GM12801 (cell line): Measurements from ENCODE around the gene LIF.

ENCODE experiments used
- TF ChIP-seq, protein P1 (sequence below): IDR thresholded peaks from one replicate; pipeline ENCODE4 v1.5.1; 2011; ENCODE audit warnings: control low read depth; ENCODE audit not compliant: insufficient read length; ENCODE audit errors: extremely low read depth

Gene LIF

DNA sequence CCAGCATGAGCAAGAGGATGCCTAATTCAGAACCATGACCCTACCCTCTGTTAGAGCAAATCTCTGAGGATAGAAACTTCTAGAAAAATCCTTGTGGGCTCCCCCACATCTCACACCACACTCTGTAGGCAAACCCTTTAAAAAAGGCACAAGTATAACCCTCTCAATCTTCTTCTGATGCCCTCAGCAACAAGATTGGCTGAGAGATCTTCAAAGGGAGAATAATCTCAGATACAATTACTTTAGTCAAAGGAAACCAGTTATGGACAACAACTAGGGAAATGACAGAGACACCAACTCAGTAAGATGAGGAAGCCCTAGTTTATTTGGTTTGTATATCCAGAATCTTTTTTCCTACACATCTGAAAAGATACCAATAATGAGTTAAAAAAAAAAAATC lies 49.2 kb downstream of the LIF start:
- TF ChIP-seq, protein P1, sequence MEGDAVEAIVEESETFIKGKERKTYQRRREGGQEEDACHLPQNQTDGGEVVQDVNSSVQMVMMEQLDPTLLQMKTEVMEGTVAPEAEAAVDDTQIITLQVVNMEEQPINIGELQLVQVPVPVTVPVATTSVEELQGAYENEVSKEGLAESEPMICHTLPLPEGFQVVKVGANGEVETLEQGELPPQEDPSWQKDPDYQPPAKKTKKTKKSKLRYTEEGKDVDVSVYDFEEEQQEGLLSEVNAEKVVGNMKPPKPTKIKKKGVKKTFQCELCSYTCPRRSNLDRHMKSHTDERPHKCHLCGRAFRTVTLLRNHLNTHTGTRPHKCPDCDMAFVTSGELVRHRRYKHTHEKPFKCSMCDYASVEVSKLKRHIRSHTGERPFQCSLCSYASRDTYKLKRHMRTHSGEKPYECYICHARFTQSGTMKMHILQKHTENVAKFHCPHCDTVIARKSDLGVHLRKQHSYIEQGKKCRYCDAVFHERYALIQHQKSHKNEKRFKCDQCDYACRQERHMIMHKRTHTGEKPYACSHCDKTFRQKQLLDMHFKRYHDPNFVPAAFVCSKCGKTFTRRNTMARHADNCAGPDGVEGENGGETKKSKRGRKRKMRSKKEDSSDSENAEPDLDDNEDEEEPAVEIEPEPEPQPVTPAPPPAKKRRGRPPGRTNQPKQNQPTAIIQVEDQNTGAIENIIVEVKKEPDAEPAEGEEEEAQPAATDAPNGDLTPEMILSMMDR: no peak

GRCh38 chr22:30196880-30197336 lies 49.7 kb downstream of the LIF start:
- TF ChIP-seq, protein P1: no peak

- TF ChIP-seq, protein P1: no peak
Observed at GRCh38 chr22:30196141-30196879, 50.2 kb downstream of the LIF start.

DNA sequence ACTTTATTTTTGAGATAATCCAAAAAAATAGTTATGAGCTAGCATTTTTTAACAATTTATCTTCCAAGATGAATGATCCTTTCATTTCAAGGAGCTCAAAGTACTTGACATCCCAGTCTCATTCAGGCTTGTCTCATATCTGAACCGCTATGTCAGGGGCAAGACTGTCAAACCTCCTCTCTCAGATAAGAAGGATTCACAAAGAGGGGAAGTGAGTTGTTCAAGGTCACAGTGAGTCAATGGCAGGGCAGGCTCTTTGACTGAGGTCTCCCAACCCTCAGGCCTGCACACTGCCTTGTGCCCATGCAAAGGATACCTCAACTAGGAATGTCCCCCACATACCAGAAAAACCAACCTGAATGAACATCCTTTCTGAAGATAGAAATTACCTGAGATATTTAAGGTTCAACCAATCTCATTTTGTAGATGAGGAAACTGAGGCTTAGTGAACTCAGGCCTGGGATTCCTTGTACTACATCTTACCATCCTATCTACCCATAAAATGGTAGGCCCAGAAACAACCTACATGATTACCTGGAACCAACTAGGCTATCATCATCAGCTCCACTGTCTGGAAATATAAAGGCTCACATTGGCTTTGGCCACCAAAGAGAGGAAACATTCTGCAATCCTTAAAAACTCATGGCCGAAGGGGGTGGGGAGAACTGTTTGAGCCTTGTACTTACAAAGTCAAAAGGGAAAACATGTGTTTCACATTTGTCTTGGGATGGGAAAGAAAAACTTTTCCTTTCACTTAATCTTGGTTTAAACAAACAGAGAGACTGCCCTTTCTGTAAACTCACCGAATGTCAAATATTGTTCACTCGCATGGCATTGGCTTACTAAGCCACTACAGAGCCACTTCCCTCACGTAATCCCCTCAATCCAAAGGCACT lies 51.1 kb downstream of the LIF start:
- TF ChIP-seq, protein P1: no peak

DNA sequence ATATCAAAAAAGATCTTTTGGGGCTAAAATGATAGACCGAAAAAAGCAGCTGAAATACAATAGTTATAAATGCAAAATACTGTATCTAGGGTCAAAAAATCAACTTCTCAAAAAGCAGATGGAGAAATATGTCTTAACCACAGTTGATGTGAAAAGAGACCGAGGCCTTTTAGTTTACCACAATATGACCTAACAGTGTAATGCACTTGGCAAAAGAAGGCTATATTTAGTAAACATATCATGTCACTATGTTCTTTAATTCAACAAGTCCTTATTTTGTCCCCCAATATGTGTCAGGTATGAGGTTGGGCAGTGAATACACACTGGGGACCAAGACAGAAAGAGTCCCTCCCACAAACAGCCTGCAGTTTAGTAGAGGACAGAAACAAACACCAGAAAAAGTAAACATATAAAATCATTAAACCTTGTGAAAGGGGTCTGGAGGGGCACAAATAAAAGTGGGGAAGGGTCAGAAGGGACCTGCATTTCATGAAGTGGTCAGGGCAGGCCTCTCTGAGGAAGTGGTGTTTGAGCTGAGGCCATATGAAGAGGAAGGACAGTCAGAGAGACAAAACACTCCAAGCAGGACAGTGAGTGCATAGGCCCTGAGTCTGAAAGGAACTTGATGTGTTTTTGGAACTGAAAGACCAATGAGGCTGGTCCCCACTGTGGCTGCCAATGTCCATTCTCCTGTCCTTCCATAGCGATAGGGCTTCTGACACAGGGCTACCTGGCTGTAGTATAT lies 53.4 kb downstream of the LIF start:
- TF ChIP-seq, protein P1: no peak

GRCh38 chr22:30192427-30192826 lies 54.1 kb downstream of the LIF start:
- TF ChIP-seq, protein P1: no peak
